ENCODE measurements around the gene TNFRSF18.
"Not testable (repeated sequence)": the region's sequence is repeated elsewhere in the genome, so short reads cannot be mapped to it uniquely, and the experiment has no call there.

TNFRSF18 gene

DNA sequence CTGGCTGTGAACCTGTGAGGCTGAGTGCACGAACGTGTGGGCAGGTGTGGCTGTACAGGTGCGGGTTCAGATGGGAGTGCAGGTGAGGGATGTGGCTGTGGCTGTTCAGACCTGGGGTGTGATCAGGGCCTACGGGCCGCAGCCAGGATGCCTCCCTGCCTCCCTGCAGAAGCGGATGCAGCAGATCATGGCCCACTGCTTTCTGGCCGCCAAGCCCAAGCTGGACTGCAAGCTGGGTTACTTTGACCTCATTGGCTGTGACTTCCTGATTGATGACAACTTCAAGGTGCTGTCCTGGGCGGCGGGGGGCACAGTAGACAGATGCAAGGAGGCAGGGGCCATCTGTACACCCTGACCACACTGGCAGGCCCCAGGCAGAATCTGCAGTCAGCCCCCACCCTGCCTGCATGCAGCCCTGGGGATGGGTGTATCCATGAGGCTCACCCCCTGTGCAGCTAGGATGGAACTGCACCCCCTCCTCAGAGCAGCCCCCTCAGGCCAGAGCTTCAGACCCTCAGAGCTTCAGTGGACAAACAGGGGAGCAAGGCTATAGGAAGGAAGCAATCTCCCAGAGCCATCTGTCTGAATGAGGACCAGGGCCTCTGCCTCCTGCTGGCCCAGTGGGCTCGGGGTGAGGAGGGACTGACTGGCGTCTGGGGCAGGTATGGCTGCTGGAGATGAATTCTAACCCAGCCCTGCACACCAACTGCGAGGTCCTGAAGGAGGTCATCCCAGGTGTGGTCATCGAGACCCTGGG, 9.8 kb downstream of the TNFRSF18 start:
- DNase-seq, result no peak

DNA sequence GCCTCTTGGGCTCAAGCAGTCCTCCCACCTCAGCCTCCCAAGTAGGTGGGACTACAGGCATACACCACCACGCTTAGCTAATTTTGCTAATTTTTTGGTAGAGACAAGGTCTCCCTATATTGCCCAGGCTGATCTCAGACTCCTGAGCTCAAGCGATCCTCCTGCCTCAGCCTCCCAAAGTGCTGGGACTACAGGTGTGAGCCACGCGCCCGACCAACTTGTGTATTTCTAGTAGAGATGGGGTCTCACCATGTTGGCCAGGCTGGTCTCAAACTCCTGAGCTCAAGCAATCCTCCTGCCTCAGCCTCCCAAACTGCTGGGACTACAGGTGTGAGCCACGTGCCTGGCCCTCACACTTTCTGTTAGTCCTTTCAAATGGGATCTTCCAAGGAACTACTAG, 10.7 kb downstream of the TNFRSF18 start:
- DNase-seq, result not testable (repeated sequence)

DNA sequence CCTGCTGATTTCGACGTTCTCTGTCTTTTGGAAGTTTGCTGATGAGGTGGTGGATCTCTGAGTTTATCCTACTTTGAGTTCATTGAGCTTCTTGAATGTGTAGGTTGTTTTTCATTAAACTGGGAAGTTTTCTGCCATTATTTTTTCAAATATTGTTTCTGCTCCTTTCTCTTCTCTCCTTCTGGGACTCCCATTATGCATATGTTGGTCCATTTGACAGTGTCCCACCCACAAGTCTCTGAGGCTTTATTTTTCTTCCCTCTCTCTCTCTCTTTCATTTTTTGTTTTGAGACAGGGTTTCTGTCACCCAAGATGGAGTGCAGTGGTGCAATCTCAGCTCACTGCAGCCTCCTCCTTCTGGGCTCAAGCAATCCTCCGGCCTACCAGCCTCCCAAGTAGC, 11.7 kb downstream of the TNFRSF18 start:
- no peak for DNase-seq

DNA sequence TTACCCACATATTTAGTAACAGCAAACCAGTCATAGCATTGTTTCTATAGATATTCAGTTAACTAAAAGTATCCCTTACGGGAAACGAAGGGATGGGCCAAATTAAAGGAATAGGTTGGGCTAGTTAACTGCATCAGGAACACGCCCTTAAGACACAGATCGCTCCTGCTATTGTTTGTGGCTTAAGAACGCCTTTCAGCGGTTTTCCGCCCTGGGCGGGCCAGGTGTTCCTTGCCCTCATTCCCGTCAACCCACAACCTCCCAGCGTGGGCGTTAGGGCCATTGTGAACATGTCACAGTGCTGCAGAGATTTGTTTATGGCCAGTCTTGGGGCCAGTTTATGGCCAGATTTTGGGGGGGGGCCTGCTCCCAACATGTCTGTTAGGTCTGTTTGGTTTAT, 14.7 kb downstream of the TNFRSF18 start:
- no peak for DNase-seq

DNA sequence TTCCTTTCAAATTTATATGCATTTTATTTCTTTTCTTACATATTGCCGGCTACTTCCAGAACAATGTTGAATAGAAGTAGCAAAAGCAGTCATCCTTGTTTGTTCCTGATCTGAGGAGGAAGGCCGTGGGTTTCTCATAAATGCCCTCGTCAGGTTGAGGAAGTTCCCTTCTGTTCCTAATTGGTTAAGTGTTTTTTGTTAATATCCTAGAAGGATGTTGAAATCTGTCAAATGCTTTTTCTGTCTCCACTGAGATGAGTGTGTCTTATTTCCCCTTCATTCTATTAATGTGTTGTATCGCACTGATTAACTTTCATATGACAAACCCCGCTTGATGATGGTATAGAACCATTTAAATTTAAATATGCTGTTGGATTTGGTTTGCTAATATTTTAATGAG, 17.3 kb downstream of the TNFRSF18 start:
- DNase-seq, result no peak

DNA sequence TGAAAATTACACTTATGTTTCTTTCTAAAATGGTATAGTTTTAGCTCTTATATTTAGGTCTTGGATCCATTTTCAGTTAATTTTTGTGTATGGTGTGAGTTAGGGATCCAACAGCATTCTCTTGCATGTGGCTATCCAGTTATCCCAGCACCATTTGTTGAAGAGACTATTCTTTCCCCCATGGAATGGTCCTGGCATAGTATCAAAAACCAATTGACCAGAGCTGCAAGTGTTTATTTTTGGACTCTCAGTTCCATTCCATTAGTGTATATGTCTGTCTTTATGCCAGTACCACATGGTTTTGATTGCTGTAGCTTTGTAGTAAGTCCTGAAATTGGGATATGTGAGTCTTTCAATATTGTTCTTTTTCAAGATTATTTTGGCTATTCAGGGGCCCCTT, 18.5 kb downstream of the TNFRSF18 start:
- no peak for DNase-seq

DNA sequence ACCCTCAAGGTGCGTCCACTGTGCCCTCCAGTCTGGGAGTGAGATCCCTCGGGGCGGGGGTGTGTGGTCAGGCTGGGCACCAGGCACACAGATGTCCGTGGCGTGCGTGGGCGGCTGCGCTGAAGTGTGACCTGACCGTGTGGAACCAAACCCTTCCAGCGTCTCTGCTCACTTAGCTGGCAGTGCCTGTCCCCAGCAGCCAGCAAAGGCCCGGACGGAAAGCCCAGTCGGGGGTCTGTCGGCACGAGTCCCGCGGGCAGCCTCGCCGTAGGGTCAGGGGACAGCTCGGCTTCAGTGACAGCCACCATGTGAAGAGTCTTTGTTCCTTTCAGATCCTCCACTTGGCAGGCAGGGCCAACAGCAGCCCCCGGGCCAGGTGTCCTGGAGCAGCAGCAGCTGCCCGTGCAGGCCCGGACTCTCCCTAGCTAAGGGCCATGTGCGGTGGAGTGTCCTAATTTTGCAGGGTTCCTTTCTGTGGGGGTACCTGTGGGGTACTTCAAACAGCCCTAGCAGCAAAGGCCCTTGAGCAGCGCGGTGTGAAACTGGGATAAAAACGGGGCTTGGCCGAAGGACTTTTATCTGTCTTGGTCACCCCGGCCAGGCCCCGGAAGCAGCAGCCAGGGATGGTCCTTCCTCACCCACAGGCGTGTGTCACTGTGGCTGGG, 21.2 kb downstream of the TNFRSF18 start:
- DNase-seq, result no peak

DNA sequence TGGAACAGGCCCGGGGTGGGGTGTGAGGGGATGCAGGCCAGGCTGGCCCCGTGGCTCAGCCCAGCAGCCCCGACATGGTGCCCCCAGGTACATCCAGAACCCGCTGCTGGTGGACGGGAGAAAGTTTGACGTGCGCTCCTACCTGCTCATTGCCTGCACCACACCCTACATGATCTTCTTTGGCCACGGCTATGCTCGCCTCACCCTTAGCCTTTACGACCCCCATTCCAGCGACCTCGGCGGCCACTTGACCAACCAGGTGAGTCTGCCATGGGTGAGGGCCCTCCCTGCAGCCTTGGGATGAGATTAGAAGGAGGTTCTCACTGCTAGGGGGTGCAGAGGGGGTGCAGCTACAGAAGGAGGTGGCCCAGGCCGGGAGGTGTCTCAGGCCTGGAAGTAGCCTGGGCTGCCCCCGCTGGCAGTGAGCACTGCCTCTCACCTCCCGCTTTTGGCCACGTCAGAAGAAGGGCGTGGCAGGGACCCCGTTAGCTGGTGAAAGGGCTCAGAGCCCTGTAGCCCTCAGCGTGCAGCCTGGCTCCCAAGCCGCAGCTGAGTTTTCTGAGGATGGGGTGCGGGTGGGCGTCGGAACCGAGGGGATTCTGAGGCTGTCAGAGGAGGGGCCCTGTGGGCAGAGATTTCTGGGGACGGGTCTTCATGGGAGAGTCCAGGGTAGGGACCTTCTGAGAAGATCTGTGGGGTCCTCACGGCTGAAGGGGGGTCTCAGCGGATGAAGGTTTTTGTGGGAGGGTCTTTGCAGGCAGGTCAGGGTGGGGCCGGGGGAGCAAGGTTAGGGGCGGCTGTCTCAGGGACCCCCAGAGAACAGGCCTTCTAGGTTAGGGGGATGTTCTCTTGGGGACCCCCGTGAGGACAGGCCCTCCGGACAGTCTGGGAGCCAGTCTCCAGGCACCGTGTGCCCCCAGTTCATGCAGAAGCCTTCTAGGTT, 22.3 kb downstream of the TNFRSF18 start:
- no peak for DNase-seq

DNA sequence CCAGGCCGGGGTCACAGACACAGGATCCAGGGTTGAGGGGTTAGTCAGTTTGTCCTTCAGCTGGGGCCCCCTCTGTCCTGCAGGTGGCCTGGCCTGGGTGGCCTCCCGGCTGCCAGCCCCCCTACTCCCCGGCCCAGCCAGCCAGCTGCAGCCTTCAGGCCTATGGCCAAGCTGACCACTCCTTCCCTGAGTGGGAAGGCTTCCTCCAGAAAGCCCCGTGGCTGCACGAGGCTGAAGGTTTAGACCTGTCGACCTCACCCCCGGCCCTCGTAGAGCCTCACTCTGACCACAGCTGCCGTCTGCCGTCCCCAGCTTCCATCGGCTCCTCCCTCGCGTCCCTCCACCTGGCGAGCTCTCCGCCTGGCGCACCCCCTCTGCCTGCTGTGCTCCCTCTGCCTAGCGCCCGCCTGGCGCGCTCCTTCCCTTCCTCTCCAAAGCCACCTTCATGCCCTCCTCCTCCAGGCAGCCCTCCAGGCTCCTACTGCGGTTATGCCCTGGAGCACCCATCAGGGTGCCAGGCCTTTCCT, 23.1 kb downstream of the TNFRSF18 start:
- DNase-seq, result no peak

DNA sequence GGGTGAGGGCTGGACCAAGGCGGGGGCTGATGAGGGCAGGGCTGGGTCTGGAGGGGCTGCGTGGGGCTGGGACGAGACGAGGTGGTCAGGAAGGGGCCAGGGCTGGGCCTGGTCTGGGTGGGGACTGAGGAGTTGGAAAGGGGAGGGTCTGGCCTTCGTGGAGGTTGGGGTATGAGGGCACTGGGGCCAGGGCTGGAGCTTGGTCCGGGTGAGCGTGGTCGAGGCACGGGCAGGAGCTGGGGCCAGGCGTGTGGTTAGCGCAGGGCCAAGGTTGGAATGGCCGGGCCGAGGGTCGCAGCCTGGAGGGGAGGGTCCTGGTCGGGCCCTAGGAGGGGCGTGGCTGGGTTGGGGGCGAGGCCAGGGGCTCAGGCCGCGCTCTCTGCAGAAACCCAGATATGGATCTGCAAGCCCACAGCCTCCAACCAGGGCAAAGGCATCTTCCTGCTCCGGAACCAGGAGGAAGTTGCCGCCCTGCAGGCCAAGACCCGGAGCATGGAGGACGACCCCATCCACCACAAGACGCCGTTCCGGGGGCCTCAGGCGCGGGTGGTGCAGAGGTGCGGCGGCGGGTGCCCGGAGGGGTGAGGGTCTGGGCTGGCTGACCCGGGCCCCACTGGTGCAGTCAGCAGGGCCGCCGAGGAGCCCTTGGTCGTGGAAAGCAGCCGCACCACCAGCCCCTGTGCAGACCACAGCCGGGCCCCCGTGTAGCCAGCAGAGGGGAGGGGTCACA, 23.7 kb downstream of the TNFRSF18 start:
- DNase-seq, result no peak

DNA sequence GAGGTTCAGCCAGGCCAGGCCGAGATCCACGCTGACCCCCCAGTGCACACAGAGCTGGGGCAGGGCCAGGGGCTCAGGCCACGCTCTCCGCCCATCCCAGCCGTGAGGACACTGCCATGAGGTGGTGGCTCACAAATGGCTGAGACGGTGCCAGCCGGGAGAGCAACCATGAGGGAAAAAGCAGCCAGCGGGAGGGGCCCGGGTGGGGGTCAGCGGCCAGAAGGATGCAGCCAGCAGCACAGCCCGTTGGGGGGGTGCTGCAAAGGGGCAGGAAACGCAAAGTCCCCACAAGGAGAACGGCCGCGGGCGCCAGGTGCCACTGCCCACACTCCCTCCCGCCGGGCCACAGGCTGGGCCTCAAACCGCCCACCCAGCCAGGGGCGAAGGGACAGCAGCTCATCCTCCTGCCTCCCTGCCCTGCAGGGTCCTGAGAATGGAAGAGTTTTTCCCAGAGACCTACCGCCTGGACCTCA, 24.4 kb downstream of the TNFRSF18 start:
- DNase-seq, result no peak

DNA sequence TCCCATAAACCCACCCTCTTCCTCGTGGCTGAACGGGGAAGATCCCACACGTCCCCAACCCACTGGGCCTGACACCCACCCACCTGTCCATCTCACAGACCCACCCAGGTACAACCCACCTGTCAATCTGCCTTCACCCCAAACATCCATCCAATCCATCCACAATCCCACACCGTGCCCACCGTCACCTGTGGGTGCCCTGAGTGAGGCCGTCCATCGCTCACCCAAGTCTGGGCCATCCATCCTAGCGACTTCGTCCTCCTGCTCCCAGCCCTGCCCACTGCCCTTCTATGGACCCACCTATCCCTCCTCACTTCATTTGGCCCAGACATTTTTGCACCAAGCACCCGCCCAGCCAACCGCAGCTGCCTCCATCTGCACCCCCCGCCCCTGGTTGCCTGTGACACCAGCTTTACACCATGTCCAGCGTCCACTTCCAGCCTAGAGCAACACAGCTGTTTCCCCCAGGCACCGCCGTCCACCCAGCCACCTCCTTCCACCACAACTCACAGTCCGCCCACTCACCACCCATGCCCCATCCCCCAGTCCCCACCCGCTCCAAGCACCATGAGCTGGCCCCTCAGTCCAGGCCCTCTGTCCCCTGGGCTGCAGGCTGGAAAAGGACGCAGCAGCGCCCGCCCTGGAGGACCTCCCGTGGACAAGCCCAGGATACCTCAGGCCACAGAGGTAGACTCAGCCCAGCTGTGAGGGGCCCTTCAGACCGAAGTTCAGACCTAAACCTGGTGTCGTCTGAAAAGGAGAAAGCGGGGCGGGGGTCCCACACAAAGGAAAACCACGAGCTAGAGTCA, 25.1 kb downstream of the TNFRSF18 start:
- no peak for DNase-seq

DNA sequence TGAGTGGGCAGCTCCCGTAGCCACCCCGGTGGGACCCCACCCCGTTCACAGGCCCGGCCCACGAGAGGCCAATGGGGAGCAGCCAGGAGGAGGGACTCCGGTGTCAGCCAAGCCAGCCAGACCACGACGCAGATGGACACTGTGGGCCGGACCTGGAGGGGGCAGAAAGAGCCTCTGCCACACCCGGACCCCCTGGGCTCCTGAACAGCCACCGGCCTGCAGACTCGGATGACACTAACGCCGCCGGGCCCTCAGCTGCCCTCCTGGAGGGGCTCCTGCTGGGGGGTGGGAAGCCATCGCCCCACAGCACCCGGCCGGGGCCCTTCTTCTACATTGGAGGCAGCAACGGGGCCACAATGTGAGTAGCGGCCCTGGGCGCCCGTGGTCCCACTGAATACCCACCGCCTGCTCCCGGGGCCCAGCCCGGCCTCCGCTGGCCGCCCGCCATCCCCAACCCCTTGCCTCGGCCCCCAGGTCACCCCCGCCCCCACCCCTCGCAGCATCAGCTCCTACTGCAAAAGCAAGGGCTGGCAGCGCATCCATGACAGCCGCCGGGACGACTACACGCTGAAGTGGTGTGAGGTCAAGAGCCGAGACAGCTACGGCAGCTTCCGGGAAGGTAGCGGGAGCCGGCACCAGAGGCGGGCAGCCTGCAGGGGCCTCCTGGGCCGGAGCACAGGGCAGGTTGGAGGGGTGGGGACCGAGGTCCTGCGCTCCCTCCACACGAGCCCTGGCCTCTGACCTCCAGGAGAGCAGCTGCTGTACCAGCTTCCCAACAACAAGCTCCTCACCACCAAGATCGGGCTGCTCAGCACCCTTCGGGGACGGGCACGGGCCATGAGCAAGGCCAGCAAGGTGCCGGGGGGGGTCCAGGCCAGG, 26.2 kb downstream of the TNFRSF18 start:
- DNase-seq, result no peak

DNA sequence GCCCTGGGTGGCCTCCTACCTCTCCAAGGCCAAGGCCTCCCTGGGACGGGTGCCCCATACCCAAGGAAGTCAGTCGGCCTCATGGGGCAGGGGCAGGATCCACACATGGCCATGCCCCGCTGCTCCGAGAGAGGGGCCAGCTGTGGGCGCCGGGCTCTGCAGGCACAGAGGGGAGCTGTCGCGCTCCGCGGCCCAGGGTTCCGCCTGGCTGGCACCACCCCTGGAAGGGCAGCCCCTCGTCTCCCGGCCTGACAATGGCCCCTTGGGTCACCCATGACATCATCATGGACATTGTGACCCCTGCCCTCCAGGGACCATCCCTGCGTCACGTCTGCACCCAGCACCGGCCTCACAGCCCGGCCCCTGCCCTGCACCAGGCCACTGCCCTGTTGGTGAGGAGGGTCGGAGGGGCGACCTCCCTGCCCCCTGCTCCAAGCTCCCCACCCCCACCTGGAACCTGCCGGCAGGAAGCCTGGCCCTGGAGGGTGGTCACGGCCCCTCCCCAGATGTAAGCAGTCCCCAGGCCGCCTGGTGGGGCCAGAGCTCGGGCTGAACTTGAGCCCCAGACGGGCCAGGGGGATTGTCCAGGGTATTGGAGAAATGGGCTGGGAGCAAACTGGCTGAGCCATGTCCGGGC, 26.9 kb downstream of the TNFRSF18 start:
- no peak for DNase-seq

DNA sequence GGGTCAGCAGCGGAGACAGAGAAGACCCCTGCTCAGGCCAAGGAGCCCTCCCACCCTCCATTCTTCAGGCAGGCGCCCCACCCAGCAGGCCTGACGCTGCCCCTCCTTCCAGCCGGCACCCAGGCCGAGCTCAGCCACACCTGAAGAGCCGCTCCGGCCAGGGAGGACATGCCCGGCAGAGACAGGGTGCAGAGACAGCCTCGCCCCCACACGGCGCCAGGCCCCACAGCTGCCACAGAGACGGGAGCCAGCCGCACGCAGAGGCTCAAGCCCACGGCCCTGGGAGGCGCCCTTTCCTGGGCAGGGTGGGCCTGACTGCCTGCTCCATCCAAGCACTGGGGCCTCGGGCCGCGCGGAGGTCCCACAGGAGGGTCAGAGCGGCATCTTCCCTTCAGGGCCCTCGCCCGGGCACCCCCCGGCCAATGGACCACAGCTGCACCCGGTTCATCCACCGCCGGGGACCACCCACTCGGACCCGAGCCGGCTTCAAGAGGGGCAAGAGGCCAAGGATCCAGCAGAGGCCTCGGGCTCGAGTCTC, 27.5 kb downstream of the TNFRSF18 start:
- no peak for DNase-seq

DNA sequence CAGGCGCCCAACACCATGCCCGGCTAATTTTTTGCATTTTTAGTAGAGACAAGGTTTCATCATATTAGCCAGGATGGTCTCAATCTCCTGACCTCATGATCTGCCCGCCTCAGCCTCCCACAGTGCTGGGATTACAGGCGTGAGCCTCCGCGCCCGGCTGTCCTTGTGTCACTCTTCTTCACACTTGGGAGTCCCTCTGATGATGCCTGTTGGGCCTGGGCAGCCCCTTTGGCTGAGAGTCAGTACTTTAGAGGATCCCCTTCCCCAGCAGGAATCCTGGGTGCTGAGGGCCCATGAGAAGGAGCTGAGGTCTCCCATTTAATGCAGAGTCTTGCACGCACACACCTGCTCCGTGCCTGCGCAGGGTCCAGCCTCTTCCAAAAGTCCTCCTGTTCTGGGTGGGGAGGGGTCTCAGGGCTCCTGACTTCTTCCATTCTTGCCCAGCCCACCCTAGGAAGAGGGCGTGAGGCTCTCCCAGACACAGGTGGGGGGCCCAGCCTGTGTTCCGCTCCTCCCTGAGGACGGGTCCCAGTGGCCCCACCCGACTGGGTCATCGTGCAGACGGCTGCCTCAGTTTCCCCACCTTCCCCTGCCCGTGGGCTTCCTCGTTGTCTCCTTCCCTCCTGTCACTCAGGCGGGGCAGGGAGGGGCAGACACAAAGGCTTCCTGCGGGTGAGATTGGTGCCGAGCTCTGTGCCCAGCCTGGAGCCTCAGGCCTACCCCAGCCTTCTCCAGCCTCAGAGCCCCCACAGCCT, 28.8 kb downstream of the TNFRSF18 start:
- no peak for DNase-seq

DNA sequence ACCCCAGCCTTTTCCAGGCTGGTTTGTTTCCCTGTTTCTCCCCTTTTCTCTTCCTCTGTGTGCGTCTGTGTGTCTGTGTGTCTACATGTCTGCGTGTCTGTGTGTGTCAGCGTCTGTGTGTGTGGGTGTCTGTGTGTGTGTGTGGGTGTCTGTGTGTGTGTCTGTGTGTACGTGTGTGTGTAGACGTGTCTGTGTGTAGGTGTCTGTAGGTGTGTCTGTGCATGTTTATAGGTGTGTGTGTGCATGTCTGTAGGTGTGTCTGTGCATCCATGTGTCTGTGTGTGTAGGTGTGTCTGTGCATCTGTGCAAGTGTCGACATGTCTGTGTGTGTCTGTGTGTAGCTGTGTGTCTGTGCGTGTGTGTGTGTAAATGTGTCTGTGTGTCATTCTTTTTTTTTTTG, 29.5 kb downstream of the TNFRSF18 start:
- no peak for DNase-seq

DNA sequence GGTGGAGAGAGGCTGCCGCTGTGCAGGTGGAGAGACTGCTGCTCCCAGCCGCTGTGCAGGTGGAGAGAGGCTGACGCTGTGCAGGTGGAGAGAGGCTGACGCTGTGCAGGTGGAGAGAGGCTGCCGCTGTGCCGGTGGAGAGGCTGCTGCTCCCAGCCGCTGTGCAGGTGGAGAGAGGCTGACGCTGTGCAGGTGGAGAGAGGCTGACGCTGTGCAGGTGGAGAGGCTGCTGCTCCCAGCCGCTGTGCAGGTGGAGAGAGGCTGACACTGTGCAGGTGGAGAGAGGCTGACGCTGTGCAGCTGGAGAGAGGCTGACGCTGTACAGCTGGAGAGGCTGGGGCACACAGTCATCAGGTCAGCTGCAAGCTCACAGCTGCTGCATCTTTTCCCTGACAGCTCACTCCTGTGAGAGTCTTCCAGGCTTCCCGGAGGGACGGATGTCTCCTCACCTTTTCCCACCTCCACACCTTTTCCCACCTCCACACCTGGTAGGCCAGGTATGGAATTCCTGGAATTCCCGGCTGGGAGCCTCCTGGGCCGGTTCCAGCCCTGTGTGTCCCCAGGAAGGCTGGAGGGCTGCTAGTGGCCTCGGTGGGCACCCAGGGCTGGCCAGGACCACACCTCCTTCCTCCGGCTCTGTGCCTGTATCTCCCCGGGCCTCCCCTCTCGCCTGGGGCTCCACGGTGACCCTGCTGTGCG, 30.2 kb downstream of the TNFRSF18 start:
- not testable (repeated sequence) for DNase-seq

Data from CD4-positive, alpha-beta T cell treated with Interferon alpha-2 for 1 hour (primary cell).